NB4 (cell line): ENCODE results near the gene TEAD1.

Experiments used
- DNase-seq: peaks from one replicate; pipeline ENCODE4 v3.0.0; 2010; ENCODE audit warnings: low read depth
- H3K4me3 ChIP-seq: one replicate; pipeline ENCODE4 v1.5.1; 2011; ENCODE audit warnings: mild to moderate bottlenecking, low read depth, low read length, moderate library complexity
- MYC ChIP-seq: IDR thresholded peaks from 2 replicates; pipeline ENCODE4 v1.6.1; 2011; ENCODE audit warnings: low read depth, low read length
- POLR2A ChIP-seq: IDR thresholded peaks from 2 replicates; pipeline ENCODE4 v1.6.1; 2011; ENCODE audit warnings: mild to moderate bottlenecking; ENCODE audit not compliant: insufficient read length; ENCODE audit errors: extremely low read depth
- TF ChIP-seq, protein P1 (sequence below): IDR thresholded peaks from one replicate; pipeline ENCODE4 v1.5.1; 2012; ENCODE audit warnings: low read depth, low read length
- TF ChIP-seq, protein P2 (sequence below): IDR thresholded peaks from 2 replicates; pipeline ENCODE4 v1.6.1; 2011; ENCODE audit warnings: low read depth, low read length

TEAD1 gene

DNA sequence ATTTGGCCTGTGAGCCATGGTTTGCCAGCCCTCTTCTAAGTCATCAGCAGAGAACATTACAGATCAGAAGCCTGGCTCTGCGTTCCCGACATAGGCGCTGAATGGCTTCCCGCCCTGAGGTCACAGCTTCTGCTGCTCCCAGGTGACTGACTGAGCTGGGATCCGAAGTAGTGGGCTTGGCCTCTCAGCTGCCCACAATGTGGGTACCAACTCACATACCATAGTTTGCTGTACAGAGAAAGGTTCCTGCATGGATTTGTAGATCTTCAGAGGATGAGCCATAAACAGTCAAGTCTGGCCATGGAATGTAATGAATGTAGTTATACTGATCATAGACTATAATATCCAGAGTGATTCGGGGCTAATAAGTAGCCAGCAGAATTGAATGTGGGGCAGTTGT, 42.6 kb downstream of the TEAD1 start:
- DNase-seq, result no peak
- TF ChIP-seq, protein P1, sequence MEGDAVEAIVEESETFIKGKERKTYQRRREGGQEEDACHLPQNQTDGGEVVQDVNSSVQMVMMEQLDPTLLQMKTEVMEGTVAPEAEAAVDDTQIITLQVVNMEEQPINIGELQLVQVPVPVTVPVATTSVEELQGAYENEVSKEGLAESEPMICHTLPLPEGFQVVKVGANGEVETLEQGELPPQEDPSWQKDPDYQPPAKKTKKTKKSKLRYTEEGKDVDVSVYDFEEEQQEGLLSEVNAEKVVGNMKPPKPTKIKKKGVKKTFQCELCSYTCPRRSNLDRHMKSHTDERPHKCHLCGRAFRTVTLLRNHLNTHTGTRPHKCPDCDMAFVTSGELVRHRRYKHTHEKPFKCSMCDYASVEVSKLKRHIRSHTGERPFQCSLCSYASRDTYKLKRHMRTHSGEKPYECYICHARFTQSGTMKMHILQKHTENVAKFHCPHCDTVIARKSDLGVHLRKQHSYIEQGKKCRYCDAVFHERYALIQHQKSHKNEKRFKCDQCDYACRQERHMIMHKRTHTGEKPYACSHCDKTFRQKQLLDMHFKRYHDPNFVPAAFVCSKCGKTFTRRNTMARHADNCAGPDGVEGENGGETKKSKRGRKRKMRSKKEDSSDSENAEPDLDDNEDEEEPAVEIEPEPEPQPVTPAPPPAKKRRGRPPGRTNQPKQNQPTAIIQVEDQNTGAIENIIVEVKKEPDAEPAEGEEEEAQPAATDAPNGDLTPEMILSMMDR, result no peak
- TF ChIP-seq, protein P2, sequence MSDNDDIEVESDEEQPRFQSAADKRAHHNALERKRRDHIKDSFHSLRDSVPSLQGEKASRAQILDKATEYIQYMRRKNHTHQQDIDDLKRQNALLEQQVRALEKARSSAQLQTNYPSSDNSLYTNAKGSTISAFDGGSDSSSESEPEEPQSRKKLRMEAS, result no peak
- TF ChIP-seq POLR2A (no peak), MYC (no peak)
- H3K4me3 ChIP-seq, result no peak overlapping the region

DNA sequence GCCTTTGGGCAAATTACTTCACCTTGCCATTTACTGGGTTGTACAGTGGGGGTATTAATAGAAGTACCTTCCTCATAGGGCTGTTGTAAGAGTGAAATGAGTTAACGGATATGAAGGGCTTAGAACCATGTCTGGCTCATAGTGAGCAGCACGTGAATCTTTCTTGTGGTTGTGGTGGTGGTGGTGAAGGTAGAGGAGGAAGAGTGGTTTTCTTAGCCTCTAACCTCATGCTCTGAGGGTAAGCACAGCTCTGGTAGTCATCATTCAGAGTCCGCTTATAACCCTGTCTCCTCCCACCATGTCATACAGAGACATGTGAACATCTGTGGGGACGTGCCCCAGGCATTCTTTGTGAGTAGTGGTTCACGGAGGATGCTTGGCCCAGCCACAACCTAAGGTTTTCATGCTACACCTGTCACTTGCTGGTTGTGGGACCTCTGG, 43.6 kb downstream of the TEAD1 start:
- DNase-seq, result no peak
- TF ChIP-seq, protein P1, result no peak
- TF ChIP-seq POLR2A, result no peak
- TF ChIP-seq, protein P2, result no peak
- TF ChIP-seq MYC, result no peak
- H3K4me3 ChIP-seq, result no peak overlapping the region

DNA sequence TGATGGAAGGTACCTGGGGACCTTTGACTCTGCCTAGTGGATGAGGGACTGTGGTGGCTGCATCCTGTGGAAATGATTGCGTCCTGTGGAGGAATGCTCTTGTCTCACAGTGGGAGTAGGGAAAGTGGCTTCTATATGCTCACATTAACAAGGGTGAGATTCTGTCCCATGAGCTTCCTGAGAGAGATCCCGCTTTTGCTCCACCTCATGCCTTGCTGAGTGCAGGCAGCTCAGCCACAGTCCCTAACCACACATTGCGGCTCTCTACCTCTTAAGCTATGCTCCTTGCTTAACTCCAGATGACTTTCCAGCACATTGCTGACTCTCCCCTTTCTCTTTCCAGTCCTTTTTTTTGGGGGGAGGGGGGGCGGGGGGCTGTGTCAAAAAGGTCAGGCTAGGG, 45.0 kb downstream of the TEAD1 start:
- no peak overlapping the region for H3K4me3 ChIP-seq
- TF ChIP-seq, protein P2, result no peak
- TF ChIP-seq, protein P1, result no peak
- TF ChIP-seq POLR2A, result no peak
- no peak for TF ChIP-seq MYC
- DNase-seq, result no peak

DNA sequence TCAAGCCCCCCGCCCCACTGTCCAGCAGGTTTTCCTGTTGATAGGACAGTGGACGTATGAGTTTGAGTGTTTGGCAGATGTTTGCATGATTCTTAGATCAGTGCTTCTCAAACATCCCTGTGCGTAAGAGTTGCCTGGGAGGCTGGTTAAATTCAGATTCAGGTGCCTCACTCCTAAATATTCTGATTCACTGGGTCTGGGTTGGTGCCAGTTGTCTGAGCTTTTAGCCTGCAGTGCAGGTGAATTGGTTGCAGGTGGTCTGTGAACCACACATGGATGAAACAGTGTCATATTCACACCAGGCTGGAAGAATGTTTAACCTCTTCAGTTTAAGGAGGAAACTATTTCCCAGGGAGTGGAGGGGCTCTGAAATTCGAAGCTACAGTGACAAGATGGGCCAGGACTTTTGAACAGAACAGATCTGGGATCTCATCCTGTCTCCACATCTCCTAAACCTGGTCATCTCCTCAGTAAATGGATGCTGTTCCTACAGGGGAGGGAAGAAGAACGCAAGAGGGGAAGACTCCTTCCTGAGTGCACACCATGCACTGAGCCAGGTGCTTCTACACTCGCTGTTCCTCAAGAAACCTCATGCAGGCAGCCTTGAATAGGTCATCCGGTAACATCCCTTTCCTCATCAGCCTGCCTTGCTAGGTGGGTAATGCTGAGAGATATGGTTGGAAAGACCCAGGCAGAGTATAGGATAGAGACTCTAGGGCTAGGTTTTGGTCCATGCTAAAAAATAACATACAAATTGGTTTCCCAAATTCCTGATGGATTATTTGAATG, 47.8 kb downstream of the TEAD1 start:
- H3K4me3 ChIP-seq, result no peak overlapping the region
- no peak for DNase-seq
- TF ChIP-seq MYC (no peak), POLR2A (no peak)
- TF ChIP-seq, protein P2, result no peak
- TF ChIP-seq, protein P1, result no peak

DNA sequence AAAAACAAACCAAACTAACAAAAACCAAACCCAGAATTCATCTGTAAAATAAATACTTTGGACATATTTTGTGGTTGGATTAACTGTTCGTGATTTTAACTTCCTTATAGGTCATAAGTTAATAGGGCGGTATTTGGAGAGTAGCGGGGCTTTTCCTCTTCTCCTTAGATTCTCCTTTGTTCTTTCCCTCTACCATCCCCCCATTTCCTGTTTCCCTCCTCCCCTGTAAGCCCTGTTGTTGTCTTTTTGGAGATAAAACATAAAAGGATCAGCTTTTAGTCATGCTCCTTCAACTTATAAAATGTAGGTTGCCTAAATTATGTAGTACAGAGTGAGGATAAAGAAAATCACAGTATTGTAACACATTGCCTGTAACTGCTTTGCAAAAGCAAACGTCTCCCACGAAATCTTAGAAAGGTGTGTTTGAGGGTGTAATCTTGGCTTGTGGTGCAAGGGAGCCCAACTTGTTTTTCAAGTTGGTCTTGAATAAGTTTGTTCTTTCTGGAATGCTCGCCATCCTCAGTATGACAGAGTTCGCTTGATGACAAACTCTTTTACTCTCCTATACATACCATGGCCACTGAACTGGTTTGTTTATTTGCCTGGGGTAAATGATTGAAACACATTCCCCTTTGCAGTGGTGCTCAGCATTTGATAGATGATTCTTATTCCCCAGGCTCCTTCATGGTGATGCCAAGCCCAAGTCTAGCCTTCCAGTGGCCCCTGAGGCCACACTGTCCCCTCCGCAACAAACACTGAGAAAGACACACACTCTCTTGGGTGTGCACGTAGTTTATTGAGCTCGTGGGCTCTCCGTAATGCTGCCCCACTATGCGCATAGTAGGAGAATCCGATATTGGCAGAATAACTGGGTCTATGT, 49.4 kb downstream of the TEAD1 start:
- H3K4me3 ChIP-seq, result no peak overlapping the region
- TF ChIP-seq, protein P1, result no peak
- TF ChIP-seq POLR2A (no peak), MYC (no peak)
- TF ChIP-seq, protein P2, result no peak
- DNase-seq, result no peak
